Suprapubic skin (tissue), 4 donors: ENCODE results near the gene LRTM1.

Experiments used
- EP300 ChIP-seq: sonication (generic); formaldehyde crosslinking; IDR thresholded peaks from one replicate; pipeline ENCODE4 v1.6.1; 2017; ENCODE audit warnings: antibody characterized with exemption
- POLR2AphosphoS5 ChIP-seq, 3 donors: sonication (generic); formaldehyde crosslinking; IDR thresholded peaks; one replicate each; pipeline ENCODE4 v1.6.1; 2017; ENCODE audit warnings: antibody characterized with exemption in 3 of 3
- TF ChIP-seq, protein P1 (sequence below), 2 donors: fragments of 200-600 bp in 1 of 2; fragments of 450-650 bp in 1 of 2; sonication (generic) in 1 of 2; IDR thresholded peaks; one replicate each; pipeline ENCODE4 v1.5.1; 2016 to 2019; ENCODE audit warnings: antibody characterized with exemption in 2 of 2, mild to moderate bottlenecking in 1 of 2, moderate library complexity in 1 of 2

DNA sequence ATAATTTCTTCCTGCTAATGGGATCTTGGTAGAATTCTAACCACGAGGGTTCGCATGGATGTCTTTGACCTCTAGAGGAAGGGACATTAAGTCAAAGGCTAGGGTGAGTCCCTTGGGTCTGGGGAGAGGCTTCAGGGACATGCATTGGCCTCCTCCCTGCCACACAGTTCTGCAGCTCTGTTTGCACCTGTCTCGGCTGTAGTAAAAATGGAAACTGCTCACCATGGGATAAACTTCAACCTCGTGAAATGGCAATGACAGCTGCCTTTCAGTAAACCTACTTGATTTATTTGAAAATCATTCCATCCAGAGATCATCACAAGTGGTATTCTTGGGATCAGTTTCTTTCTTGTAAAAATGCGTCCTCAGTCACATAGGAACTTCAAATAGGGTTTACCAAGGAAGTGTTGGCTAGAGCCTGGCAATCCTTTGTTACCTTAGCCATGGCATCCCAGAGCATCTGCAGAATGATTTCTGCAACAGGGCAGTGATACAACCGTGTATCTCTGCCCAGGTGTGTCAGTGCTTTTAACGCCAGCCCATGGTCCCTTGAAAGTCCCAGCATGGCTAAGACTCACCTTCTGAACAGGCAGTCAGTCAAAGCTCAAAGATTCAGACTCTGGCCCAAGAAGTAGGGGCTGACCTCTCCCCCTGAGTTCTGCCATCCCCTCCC lies 14.0 kb upstream of the LRTM1 start:
- TF ChIP-seq, protein P1, sequence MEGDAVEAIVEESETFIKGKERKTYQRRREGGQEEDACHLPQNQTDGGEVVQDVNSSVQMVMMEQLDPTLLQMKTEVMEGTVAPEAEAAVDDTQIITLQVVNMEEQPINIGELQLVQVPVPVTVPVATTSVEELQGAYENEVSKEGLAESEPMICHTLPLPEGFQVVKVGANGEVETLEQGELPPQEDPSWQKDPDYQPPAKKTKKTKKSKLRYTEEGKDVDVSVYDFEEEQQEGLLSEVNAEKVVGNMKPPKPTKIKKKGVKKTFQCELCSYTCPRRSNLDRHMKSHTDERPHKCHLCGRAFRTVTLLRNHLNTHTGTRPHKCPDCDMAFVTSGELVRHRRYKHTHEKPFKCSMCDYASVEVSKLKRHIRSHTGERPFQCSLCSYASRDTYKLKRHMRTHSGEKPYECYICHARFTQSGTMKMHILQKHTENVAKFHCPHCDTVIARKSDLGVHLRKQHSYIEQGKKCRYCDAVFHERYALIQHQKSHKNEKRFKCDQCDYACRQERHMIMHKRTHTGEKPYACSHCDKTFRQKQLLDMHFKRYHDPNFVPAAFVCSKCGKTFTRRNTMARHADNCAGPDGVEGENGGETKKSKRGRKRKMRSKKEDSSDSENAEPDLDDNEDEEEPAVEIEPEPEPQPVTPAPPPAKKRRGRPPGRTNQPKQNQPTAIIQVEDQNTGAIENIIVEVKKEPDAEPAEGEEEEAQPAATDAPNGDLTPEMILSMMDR (IDR thresholded peaks at IDR 0.05), result no peak
- TF ChIP-seq EP300, result no peak
- no peak for TF ChIP-seq POLR2AphosphoS5 (IDR thresholded peaks at IDR 0.05)
